ENCODE measurements around the gene APH1B.
A peak's percentile ranks its signal among the peaks of the same experiment; 100 is the strongest.

DNA sequence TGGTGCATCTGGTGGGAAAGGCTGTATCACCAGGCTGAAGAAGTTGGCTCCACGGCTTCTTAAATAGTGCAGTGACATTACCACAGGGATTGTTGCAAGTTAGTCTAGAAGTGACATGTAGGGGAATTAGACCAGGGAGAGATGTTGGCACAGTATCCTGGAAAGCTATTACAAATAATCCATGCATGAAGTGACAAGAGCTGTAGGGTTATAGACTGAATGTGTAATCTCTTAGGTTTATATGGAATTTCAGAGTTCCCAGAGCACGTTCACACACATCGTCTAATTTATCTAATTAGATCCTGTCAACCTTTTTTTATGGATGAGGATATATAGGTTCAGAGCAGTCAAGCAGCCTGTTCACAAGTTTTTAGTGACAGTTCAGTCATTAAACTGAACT is 37.3 kb upstream of the APH1B start:
- TF ChIP-seq ZNF274 (IDR thresholded peaks at IDR 0.05; ENCODE audit: low read length), result no peak
- no peak for TF ChIP-seq ZNF274 (tag by site-specific recombination; IDR thresholded peaks at IDR 0.05; ENCODE audit: borderline replicate concordance)
- TF ChIP-seq SETDB1 (IDR thresholded peaks at IDR 0.05; ENCODE audit: insufficient read length, low read length), result no peak
- TF ChIP-seq, protein P1, sequence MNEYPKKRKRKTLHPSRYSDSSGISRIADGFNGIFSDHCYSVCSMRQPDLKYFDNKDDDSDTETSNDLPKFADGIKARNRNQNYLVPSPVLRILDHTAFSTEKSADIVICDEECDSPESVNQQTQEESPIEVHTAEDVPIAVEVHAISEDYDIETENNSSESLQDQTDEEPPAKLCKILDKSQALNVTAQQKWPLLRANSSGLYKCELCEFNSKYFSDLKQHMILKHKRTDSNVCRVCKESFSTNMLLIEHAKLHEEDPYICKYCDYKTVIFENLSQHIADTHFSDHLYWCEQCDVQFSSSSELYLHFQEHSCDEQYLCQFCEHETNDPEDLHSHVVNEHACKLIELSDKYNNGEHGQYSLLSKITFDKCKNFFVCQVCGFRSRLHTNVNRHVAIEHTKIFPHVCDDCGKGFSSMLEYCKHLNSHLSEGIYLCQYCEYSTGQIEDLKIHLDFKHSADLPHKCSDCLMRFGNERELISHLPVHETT (tag by site-specific recombination; IDR thresholded peaks at IDR 0.05), result no peak
- TF ChIP-seq ZNF529 (tag by site-specific recombination; IDR thresholded peaks at IDR 0.05; ENCODE audit: insufficient replicate concordance), result no peak
- TF ChIP-seq ZNF791 (tag by site-specific recombination; IDR thresholded peaks at IDR 0.05), result no peak
- TF ChIP-seq, protein P2, sequence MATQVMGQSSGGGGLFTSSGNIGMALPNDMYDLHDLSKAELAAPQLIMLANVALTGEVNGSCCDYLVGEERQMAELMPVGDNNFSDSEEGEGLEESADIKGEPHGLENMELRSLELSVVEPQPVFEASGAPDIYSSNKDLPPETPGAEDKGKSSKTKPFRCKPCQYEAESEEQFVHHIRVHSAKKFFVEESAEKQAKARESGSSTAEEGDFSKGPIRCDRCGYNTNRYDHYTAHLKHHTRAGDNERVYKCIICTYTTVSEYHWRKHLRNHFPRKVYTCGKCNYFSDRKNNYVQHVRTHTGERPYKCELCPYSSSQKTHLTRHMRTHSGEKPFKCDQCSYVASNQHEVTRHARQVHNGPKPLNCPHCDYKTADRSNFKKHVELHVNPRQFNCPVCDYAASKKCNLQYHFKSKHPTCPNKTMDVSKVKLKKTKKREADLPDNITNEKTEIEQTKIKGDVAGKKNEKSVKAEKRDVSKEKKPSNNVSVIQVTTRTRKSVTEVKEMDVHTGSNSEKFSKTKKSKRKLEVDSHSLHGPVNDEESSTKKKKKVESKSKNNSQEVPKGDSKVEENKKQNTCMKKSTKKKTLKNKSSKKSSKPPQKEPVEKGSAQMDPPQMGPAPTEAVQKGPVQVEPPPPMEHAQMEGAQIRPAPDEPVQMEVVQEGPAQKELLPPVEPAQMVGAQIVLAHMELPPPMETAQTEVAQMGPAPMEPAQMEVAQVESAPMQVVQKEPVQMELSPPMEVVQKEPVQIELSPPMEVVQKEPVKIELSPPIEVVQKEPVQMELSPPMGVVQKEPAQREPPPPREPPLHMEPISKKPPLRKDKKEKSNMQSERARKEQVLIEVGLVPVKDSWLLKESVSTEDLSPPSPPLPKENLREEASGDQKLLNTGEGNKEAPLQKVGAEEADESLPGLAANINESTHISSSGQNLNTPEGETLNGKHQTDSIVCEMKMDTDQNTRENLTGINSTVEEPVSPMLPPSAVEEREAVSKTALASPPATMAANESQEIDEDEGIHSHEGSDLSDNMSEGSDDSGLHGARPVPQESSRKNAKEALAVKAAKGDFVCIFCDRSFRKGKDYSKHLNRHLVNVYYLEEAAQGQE (tag by site-specific recombination; IDR thresholded peaks at IDR 0.05), result no peak
- TF ChIP-seq, protein P3, sequence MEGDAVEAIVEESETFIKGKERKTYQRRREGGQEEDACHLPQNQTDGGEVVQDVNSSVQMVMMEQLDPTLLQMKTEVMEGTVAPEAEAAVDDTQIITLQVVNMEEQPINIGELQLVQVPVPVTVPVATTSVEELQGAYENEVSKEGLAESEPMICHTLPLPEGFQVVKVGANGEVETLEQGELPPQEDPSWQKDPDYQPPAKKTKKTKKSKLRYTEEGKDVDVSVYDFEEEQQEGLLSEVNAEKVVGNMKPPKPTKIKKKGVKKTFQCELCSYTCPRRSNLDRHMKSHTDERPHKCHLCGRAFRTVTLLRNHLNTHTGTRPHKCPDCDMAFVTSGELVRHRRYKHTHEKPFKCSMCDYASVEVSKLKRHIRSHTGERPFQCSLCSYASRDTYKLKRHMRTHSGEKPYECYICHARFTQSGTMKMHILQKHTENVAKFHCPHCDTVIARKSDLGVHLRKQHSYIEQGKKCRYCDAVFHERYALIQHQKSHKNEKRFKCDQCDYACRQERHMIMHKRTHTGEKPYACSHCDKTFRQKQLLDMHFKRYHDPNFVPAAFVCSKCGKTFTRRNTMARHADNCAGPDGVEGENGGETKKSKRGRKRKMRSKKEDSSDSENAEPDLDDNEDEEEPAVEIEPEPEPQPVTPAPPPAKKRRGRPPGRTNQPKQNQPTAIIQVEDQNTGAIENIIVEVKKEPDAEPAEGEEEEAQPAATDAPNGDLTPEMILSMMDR (tag by site-specific recombination; IDR thresholded peaks at IDR 0.05), result no peak
- TF ChIP-seq ZNF324 (tag by site-specific recombination; IDR thresholded peaks at IDR 0.05), result no peak
- TF ChIP-seq OSR2 (tag by site-specific recombination; IDR thresholded peaks at IDR 0.05), result peak; percentile 49; the same call in 1 of the 2 replicates
- TF ChIP-seq ZFP37 (tag by site-specific recombination; IDR thresholded peaks at IDR 0.05), result no peak
- TF ChIP-seq, protein P4, sequence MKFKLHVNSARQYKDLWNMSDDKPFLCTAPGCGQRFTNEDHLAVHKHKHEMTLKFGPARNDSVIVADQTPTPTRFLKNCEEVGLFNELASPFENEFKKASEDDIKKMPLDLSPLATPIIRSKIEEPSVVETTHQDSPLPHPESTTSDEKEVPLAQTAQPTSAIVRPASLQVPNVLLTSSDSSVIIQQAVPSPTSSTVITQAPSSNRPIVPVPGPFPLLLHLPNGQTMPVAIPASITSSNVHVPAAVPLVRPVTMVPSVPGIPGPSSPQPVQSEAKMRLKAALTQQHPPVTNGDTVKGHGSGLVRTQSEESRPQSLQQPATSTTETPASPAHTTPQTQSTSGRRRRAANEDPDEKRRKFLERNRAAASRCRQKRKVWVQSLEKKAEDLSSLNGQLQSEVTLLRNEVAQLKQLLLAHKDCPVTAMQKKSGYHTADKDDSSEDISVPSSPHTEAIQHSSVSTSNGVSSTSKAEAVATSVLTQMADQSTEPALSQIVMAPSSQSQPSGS (tag by site-specific recombination; IDR thresholded peaks at IDR 0.05; ENCODE audit: low read depth), result no peak
- no peak for TF ChIP-seq ZNF830 (tag by site-specific recombination; IDR thresholded peaks at IDR 0.05; ENCODE audit: low read depth)
- no peak for TF ChIP-seq ZFP3 (tag by site-specific recombination; IDR thresholded peaks at IDR 0.05; ENCODE audit: low read depth)
- TF ChIP-seq, protein P5, sequence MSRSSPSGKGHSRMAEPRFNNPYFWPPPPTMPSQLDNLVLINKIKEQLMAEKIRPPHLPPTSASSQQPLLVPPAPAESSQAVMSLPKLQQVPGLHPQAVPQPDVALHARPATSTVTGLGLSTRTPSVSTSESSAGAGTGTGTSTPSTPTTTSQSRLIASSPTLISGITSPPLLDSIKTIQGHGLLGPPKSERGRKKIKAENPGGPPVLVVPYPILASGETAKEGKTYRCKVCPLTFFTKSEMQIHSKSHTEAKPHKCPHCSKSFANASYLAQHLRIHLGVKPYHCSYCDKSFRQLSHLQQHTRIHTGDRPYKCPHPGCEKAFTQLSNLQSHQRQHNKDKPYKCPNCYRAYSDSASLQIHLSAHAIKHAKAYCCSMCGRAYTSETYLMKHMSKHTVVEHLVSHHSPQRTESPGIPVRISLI (tag by site-specific recombination; IDR thresholded peaks at IDR 0.05), result no peak
